CD14-positive monocyte (primary cell): Measurements from ENCODE around the gene COQ8A. TPM values are rescaled to one million over a fixed set of nuclear protein-coding genes. Genes with fewer than 3 reads are reported as not detected.

Experiments
- DNase-seq, 3 donors: peaks; one replicate each; pipeline ENCODE4 v3.0.0-alpha.2; 2011 to 2022
- H2AFZ ChIP-seq: 2 replicates; pipeline ENCODE4 v1.6.0; 2012; ENCODE audit warnings: mild to moderate bottlenecking, low read depth, low read length, inconsistent platforms; ENCODE audit not compliant: insufficient read depth, poor library complexity, severe bottlenecking
- H3K27ac ChIP-seq, 2 donors: 1 replicate in 1 of 2; 2 replicates in 1 of 2; pipeline ENCODE4 v1.5.1; 2012 to 2013; ENCODE audit warnings: low read length in 2 of 2, control low read depth in 1 of 2, inconsistent platforms in 1 of 2, low read depth in 1 of 2, mild to moderate bottlenecking in 1 of 2
- H3K27me3 ChIP-seq, 2 donors: one replicate each; pipeline versions ENCODE4 v1.6.0 to v1.6.1; 2011 to 2013; ENCODE audit warnings: low read length in 2 of 2; ENCODE audit not compliant: control insufficient read depth in 2 of 2, insufficient read depth in 2 of 2
- H3K36me3 ChIP-seq, 2 donors: replicated peaks in 1 of 2; 1 replicate in 1 of 2; 2 replicates in 1 of 2; pipeline versions ENCODE4 v1.5.1 to v1.6.1; 2012 to 2013; ENCODE audit warnings: low read length in 2 of 2, control low read depth in 1 of 2, inconsistent platforms in 1 of 2, mild to moderate bottlenecking in 1 of 2; ENCODE audit not compliant: insufficient read depth in 2 of 2, control insufficient read depth in 1 of 2
- H3K4me1 ChIP-seq, 2 donors: 1 replicate in 1 of 2; 2 replicates in 1 of 2; pipeline versions ENCODE4 v1.5.1 to v1.6.1; 2012 to 2013; ENCODE audit warnings: low read length in 2 of 2, control low read depth in 1 of 2, inconsistent platforms in 1 of 2, mild to moderate bottlenecking in 1 of 2, moderate library complexity in 1 of 2; ENCODE audit not compliant: insufficient read depth in 2 of 2, control insufficient read depth in 1 of 2
- H3K4me2 ChIP-seq: replicated peaks from 2 replicates; pipeline ENCODE3; 2012; ENCODE audit warnings: low read length, moderate library complexity, mild to moderate bottlenecking; ENCODE audit not compliant: poor library complexity, severe bottlenecking; ENCODE audit errors: extremely low read depth
- H3K4me3 ChIP-seq, 3 experiments: fragments of 200-600 bp in 1 of 3; sonication (generic) in 1 of 3; replicated peaks in 1 of 3; 1 replicate in 2 of 3; 2 replicates in 1 of 3; pipeline ENCODE4 v1.5.1; 2011 to 2013; ENCODE audit warnings: low read length in 3 of 3, mild to moderate bottlenecking in 3 of 3, control low read depth in 2 of 3, low read depth in 2 of 3, inconsistent platforms in 1 of 3, moderate library complexity in 1 of 3
- H3K79me2 ChIP-seq: 2 replicates; pipeline ENCODE4 v1.6.0; 2012; ENCODE audit warnings: mild to moderate bottlenecking, control low read depth, inconsistent platforms, low read length, moderate library complexity; ENCODE audit not compliant: insufficient read depth
- H3K9ac ChIP-seq: 2 replicates; pipeline ENCODE4 v1.6.0; 2017; ENCODE audit warnings: low read length, mild to moderate bottlenecking; ENCODE audit not compliant: insufficient read depth, poor library complexity, severe bottlenecking
- H3K9me3 ChIP-seq, 2 donors: replicated peaks in 1 of 2; 1 replicate in 1 of 2; 2 replicates in 1 of 2; pipeline versions ENCODE4 v1.5.1 to v1.6.1; 2012 to 2013; ENCODE audit warnings: low read length in 2 of 2, control low read depth in 1 of 2; ENCODE audit not compliant: control insufficient read depth in 1 of 2, insufficient read depth in 1 of 2
- H4K20me1 ChIP-seq: 2 replicates; pipeline ENCODE4 v1.6.0; 2012; ENCODE audit warnings: mild to moderate bottlenecking, low read length, control low read depth, moderate library complexity; ENCODE audit not compliant: insufficient read depth
- H3K27ac Mint-ChIP-seq, 7 donors: one replicate each; pipeline ENCODE4 v1.8.0; 2020; ENCODE audit warnings: mild to moderate bottlenecking in 7 of 7, mixed read lengths in 7 of 7, moderate library complexity in 6 of 7, inconsistent platforms in 2 of 7
- H3K27me3 Mint-ChIP-seq, 3 donors: one replicate each; pipeline ENCODE4 v1.8.0; 2021 to 2022; ENCODE audit warnings: low read depth in 3 of 3, mild to moderate bottlenecking in 3 of 3, mixed read lengths in 3 of 3, moderate library complexity in 3 of 3, inconsistent platforms in 1 of 3
- H3K36me3 Mint-ChIP-seq, 2 donors: one replicate each; pipeline ENCODE4 v1.8.0; 2020; ENCODE audit warnings: mixed read lengths in 2 of 2, inconsistent platforms in 1 of 2, mild to moderate bottlenecking in 1 of 2
- H3K4me1 Mint-ChIP-seq: one replicate; pipeline ENCODE4 v1.8.0; 2020; ENCODE audit warnings: mild to moderate bottlenecking, mixed read lengths
- H3K4me3 Mint-ChIP-seq, 2 donors: one replicate each; pipeline ENCODE4 v1.8.0; 2020; ENCODE audit warnings: mild to moderate bottlenecking in 2 of 2, mixed read lengths in 2 of 2, moderate library complexity in 1 of 2
- H3K9me3 Mint-ChIP-seq, 7 donors: one replicate each; pipeline ENCODE4 v1.8.0; 2020 to 2022; ENCODE audit warnings: mixed read lengths in 7 of 7, mild to moderate bottlenecking in 6 of 7, moderate library complexity in 6 of 7, inconsistent platforms in 2 of 7
- WGBS: methylation state at CpG from one replicate; pipeline ENCODE4 v1.1.5; 2013; ENCODE audit warnings: missing lambda C conversion rate; ENCODE audit not compliant: insufficient coverage; 5-methylcytosine and 5-hydroxymethylcytosine counted together
- intact Hi-C, 2 donors: fragments of 100-400 bp; cut with micrococcal nuclease; formaldehyde crosslinking; loops; one replicate each; pipeline versions ENCODE4 v1.15.0 to v1.15.1; 2023
- polyA plus RNA-seq, 3 donors: library from polyadenylated mRNA; depleted of rRNA in 1 of 3; unstranded in 2 of 3; stranded (reverse) in 1 of 3; fragments of 300-500 nt in 2 of 3; fragments of >200 nt in 1 of 3; fragmentation: Illumina TruSeq in 2 of 3; gene quantifications; 1 replicate in 2 of 3; 2 replicates in 1 of 3; pipeline ENCODE4 v1.2.3, GENCODE V29; 2012 to 2021
- TF ChIP-seq, protein P1 (sequence below): fragments of 200-600 bp; IDR thresholded peaks from one replicate; pipeline ENCODE4 v1.8.0; 2022; ENCODE audit warnings: antibody characterized with exemption, mild to moderate bottlenecking

COQ8A gene
- polyA plus RNA-seq, 3 donors = 33.1 to 44.7 (median 38.2) TPM

GRCh38 chr1:226916497-226916896 is 23.6 kb upstream of the COQ8A start:
- H3K27ac ChIP-seq = no peak overlapping the region
- Mint-ChIP-seq H3K4me1 (peaks cover 2% of the 10 kb centered on the region), H3K4me3 (no peak overlapping the region), H3K27me3 (no peaks in the 10 kb centered on the region), H3K36me3 (no peaks in the 10 kb centered on the region), H3K27ac (no peak overlapping the region), H3K9me3 (peaks cover 0 to 5% (median 2%) of the 10 kb centered on the region in 7 donors)
- TF ChIP-seq, protein P1, sequence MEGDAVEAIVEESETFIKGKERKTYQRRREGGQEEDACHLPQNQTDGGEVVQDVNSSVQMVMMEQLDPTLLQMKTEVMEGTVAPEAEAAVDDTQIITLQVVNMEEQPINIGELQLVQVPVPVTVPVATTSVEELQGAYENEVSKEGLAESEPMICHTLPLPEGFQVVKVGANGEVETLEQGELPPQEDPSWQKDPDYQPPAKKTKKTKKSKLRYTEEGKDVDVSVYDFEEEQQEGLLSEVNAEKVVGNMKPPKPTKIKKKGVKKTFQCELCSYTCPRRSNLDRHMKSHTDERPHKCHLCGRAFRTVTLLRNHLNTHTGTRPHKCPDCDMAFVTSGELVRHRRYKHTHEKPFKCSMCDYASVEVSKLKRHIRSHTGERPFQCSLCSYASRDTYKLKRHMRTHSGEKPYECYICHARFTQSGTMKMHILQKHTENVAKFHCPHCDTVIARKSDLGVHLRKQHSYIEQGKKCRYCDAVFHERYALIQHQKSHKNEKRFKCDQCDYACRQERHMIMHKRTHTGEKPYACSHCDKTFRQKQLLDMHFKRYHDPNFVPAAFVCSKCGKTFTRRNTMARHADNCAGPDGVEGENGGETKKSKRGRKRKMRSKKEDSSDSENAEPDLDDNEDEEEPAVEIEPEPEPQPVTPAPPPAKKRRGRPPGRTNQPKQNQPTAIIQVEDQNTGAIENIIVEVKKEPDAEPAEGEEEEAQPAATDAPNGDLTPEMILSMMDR = no peak
- no peaks in the 10 kb centered on the region for H3K27me3 ChIP-seq
- H3K36me3 ChIP-seq = no peaks in the 10 kb centered on the region
- no peaks in the 10 kb centered on the region for H3K9me3 ChIP-seq
- H3K4me2 ChIP-seq = no peak overlapping the region
- intact Hi-C loops = no loop called here
- no peaks in the 10 kb centered on the region for H3K4me1 ChIP-seq
- no peak overlapping the region for H3K4me3 ChIP-seq
- no peak overlapping the region for H2AFZ ChIP-seq
- WGBS = no CpG with 5 or more reads among the region's 2 CpGs
- DNase-seq = no peak
- H4K20me1 ChIP-seq = no peaks in the 10 kb centered on the region
- no peaks in the 10 kb centered on the region for H3K79me2 ChIP-seq
- H3K9ac ChIP-seq = no peak overlapping the region

GRCh38 chr1:226919587-226919986 is 20.5 kb upstream of the COQ8A start:
- H3K27me3 Mint-ChIP-seq = no peaks in the 10 kb centered on the region
- Histone ChIP-seq H3K79me2 (no peaks in the 10 kb centered on the region), H3K4me2 (no peak overlapping the region), H3K27ac (no peak overlapping the region), H2AFZ (no peak overlapping the region), H3K4me3 (no peak overlapping the region), H4K20me1 (no peaks in the 10 kb centered on the region), H3K36me3 (no peaks in the 10 kb centered on the region), H3K4me1 (no peaks in the 10 kb centered on the region), H3K27me3 (no peaks in the 10 kb centered on the region), H3K9me3 (peaks cover 0 to 3% of the 10 kb centered on the region in 2 donors), H3K9ac (no peak overlapping the region)
- intact Hi-C loops = no loop called here
- DNase-seq = no peak
- no peak overlapping the region for H3K4me3 Mint-ChIP-seq
- no CpG with 5 or more reads among the region's 5 CpGs for WGBS
- no peaks in the 10 kb centered on the region for H3K36me3 Mint-ChIP-seq
- TF ChIP-seq, protein P1 = no peak
- H3K9me3 Mint-ChIP-seq = peaks cover 2 to 10% (median 7%) of the 10 kb centered on the region in 7 donors
- no peak overlapping the region for H3K27ac Mint-ChIP-seq
- no peaks in the 10 kb centered on the region for H3K4me1 Mint-ChIP-seq
